SK-N-SH treated with all-trans-retinoic acid at 6 μM for 48 hours (cell line): ENCODE measurements around the gene HTR3A.
A peak's percentile ranks its signal among the peaks of the same experiment; 100 is the strongest.

Experiments used
- ATAC-seq: fragments of 200-7000 bp; cut with Tn5 transposase; 3 replicates; pipeline ENCODE4 v1.9.1; 2020; ENCODE audit warnings: mild to moderate bottlenecking, moderate library complexity
- ARNTL ChIP-seq: fragments of 450-650 bp; formaldehyde crosslinking; IDR thresholded peaks from 2 replicates; pipeline ENCODE4 v1.5.0; 2020; ENCODE audit warnings: low read depth, mild to moderate bottlenecking, moderate library complexity, borderline replicate concordance
- BACH2 ChIP-seq: fragments of 250-450 bp; sonication (Bioruptor Pico); IDR thresholded peaks from 2 replicates; pipeline ENCODE4 v1.9.0; 2021; ENCODE audit warnings: mild to moderate bottlenecking, borderline replicate concordance
- CREB5 ChIP-seq: fragments of 250-450 bp; sonication (Bioruptor Pico); IDR thresholded peaks from 2 replicates; pipeline ENCODE4 v1.5.1; 2020; ENCODE audit warnings: low read depth, mild to moderate bottlenecking, moderate library complexity
- CSDC2 ChIP-seq: fragments of 250-450 bp; sonication (Bioruptor Pico); IDR thresholded peaks from 2 replicates; pipeline ENCODE4 v1.5.0; 2020; ENCODE audit warnings: mild to moderate bottlenecking, moderate library complexity
- CSRNP3 ChIP-seq: fragments of 250-450 bp; sonication (Bioruptor Pico); IDR thresholded peaks from 2 replicates; pipeline ENCODE4 v1.5.1; 2021; ENCODE audit warnings: mild to moderate bottlenecking, moderate library complexity
- ESRRG ChIP-seq: fragments of 250-450 bp; sonication (Bioruptor Pico); IDR thresholded peaks from 2 replicates; pipeline ENCODE4 v1.6.1; 2021; ENCODE audit warnings: mild to moderate bottlenecking
- GLIS3 ChIP-seq: fragments of 250-450 bp; sonication (Bioruptor Pico); IDR thresholded peaks from 2 replicates; pipeline ENCODE4 v1.5.0; 2020; ENCODE audit warnings: mild to moderate bottlenecking, moderate library complexity
- ISL1 ChIP-seq: fragments of 250-450 bp; sonication (Bioruptor Pico); IDR thresholded peaks from 2 replicates; pipeline ENCODE4 v2.1.2; 2022; ENCODE audit warnings: mild to moderate bottlenecking, moderate library complexity
- OSR1 ChIP-seq: fragments of 250-450 bp; sonication (Bioruptor Pico); IDR thresholded peaks from 2 replicates; pipeline ENCODE4 v1.8.0; 2022; ENCODE audit warnings: moderate library complexity, mild to moderate bottlenecking, inconsistent platforms
- PATZ1 ChIP-seq: fragments of 250-450 bp; sonication (Bioruptor Pico); IDR thresholded peaks from 2 replicates; pipeline ENCODE4 v1.8.0; 2020; ENCODE audit warnings: mild to moderate bottlenecking, moderate library complexity, borderline replicate concordance
- PPARA ChIP-seq: fragments of 250-450 bp; sonication (Bioruptor Pico); IDR thresholded peaks from 2 replicates; pipeline ENCODE4 v1.5.0; 2020; ENCODE audit warnings: mild to moderate bottlenecking, borderline replicate concordance
- RARB ChIP-seq: fragments of 250-450 bp; sonication (Bioruptor Pico); IDR thresholded peaks from 2 replicates; pipeline ENCODE4 v1.8.0; 2021; ENCODE audit warnings: mild to moderate bottlenecking, moderate library complexity
- SNAI2 ChIP-seq: fragments of 250-450 bp; sonication (Bioruptor Pico); IDR thresholded peaks from 2 replicates; pipeline ENCODE4 v1.5.0; 2020; ENCODE audit warnings: mild to moderate bottlenecking, moderate library complexity
- TCF4 ChIP-seq: fragments of 250-450 bp; sonication (Bioruptor Pico); IDR thresholded peaks from 2 replicates; pipeline ENCODE4 v1.8.0; 2021; ENCODE audit warnings: mild to moderate bottlenecking, moderate library complexity, borderline replicate concordance
- TOX ChIP-seq: fragments of 250-450 bp; sonication (Bioruptor Pico); IDR thresholded peaks from 2 replicates; pipeline ENCODE4 v1.8.0; 2021; ENCODE audit warnings: mild to moderate bottlenecking, moderate library complexity, borderline replicate concordance
- TSHZ2 ChIP-seq: fragments of 250-450 bp; sonication (Bioruptor Pico); IDR thresholded peaks from 2 replicates; pipeline ENCODE4 v1.5.0; 2020; ENCODE audit warnings: mild to moderate bottlenecking, moderate library complexity
- ZFP3 ChIP-seq: fragments of 250-450 bp; sonication (Bioruptor Pico); IDR thresholded peaks from 2 replicates; pipeline ENCODE4 v1.5.0; 2020; ENCODE audit warnings: mild to moderate bottlenecking, moderate library complexity
- ZFP30 ChIP-seq: fragments of 450-650 bp; formaldehyde crosslinking; IDR thresholded peaks from 2 replicates; pipeline ENCODE4 v1.5.0; 2022; ENCODE audit warnings: mild to moderate bottlenecking, moderate library complexity
- ZNF565 ChIP-seq: fragments of 450-650 bp; formaldehyde crosslinking; conservative IDR thresholded peaks from 2 replicates; pipeline ENCODE4 v1.5.0; 2020; ENCODE audit warnings: low read depth, mild to moderate bottlenecking, moderate library complexity
- ZNF70 ChIP-seq: fragments of 450-650 bp; formaldehyde crosslinking; IDR thresholded peaks from 2 replicates; pipeline ENCODE4 v1.5.0; 2020; ENCODE audit warnings: mild to moderate bottlenecking, moderate library complexity
- ZNF8 ChIP-seq: fragments of 450-650 bp; formaldehyde crosslinking; IDR thresholded peaks from 2 replicates; pipeline ENCODE4 v1.5.0; 2020; ENCODE audit warnings: mild to moderate bottlenecking, moderate library complexity
- TF ChIP-seq, protein P1 (sequence below): fragments of 250-450 bp; sonication (Bioruptor Pico); IDR thresholded peaks from 2 replicates; pipeline ENCODE4 v1.8.0; 2021; ENCODE audit warnings: low read depth, mild to moderate bottlenecking, moderate library complexity, borderline replicate concordance

The HTR3A gene

DNA sequence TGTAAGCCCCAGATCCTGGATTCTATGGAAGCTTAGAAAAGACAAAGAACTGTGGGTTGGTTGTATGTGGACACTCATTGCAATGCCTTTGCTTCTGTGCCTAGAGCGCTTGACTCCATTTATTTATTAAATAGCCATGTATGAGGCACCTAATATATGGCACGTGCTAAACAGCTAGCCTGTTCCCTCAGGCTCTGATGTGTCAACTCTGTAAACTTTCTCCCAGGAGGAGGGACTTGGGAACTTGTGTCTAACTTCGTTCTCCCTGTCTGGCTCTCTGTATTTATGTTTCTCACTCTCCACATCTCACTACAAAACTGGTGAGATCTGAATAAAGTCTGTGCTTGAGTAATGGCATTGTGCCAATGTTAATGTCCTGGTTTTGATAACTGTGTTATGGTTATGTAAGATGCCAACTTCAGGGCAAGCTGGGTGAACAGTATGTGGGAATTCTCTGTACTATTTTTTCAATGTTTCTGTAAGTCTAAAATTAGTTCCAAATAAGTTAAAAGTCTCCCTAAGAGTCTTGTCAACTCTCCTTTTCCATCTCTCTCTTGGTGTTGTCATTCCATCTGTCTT lies 50.5 kb downstream of the HTR3A start:
- ATAC-seq = no peak
- TF ChIP-seq TSHZ2 = no peak
- TF ChIP-seq CREB5 (CRISPR knock-in tag) = no peak
- no peak for TF ChIP-seq OSR1
- no peak for TF ChIP-seq ISL1 (CRISPR knock-in tag)
- TF ChIP-seq ZNF565 (CRISPR knock-in tag) = no peak
- no peak for TF ChIP-seq PATZ1 (CRISPR knock-in tag)
- no peak for TF ChIP-seq RARB (CRISPR knock-in tag)
- TF ChIP-seq ESRRG (CRISPR knock-in tag) = no peak
- TF ChIP-seq CSRNP3 (CRISPR knock-in tag) = no peak
- TF ChIP-seq, protein P1, sequence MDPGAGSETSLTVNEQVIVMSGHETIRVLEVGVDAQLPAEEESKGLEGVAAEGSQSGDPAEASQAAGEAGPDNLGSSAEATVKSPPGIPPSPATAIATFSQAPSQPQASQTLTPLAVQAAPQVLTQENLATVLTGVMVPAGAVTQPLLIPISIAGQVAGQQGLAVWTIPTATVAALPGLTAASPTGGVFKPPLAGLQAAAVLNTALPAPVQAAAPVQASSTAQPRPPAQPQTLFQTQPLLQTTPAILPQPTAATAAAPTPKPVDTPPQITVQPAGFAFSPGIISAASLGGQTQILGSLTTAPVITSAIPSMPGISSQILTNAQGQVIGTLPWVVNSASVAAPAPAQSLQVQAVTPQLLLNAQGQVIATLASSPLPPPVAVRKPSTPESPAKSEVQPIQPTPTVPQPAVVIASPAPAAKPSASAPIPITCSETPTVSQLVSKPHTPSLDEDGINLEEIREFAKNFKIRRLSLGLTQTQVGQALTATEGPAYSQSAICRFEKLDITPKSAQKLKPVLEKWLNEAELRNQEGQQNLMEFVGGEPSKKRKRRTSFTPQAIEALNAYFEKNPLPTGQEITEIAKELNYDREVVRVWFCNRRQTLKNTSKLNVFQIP (CRISPR knock-in tag) = no peak
- TF ChIP-seq TCF4 (CRISPR knock-in tag) = no peak
- TF ChIP-seq GLIS3 (CRISPR knock-in tag) = no peak
- no peak for TF ChIP-seq ZNF70 (CRISPR knock-in tag)
- TF ChIP-seq ZFP3 (CRISPR knock-in tag) = no peak
- no peak for TF ChIP-seq TOX (CRISPR knock-in tag)
- TF ChIP-seq ZFP30 = no peak
- no peak for TF ChIP-seq CSDC2 (CRISPR knock-in tag)
- TF ChIP-seq PPARA (CRISPR knock-in tag) = no peak
- TF ChIP-seq BACH2 (CRISPR knock-in tag) = no peak

GRCh38 chr11:114026355-114026754 lies 51.4 kb downstream of the HTR3A start:
- no peak for TF ChIP-seq ZFP3 (CRISPR knock-in tag)
- peak; percentile 40; the same call in 2 of the 3 replicates for ATAC-seq

- no peak for ATAC-seq
- TF ChIP-seq ZNF565 (CRISPR knock-in tag) = no peak
- TF ChIP-seq PPARA (CRISPR knock-in tag) = no peak
- TF ChIP-seq TSHZ2 = no peak
- TF ChIP-seq CSRNP3 (CRISPR knock-in tag) = no peak
- no peak for TF ChIP-seq ESRRG (CRISPR knock-in tag)
- TF ChIP-seq OSR1 = no peak
- no peak for TF ChIP-seq ARNTL
- no peak for TF ChIP-seq RARB (CRISPR knock-in tag)
- no peak for TF ChIP-seq CSDC2 (CRISPR knock-in tag)
- no peak for TF ChIP-seq SNAI2 (CRISPR knock-in tag)
- TF ChIP-seq ZFP3 (CRISPR knock-in tag) = no peak
- no peak for TF ChIP-seq TCF4 (CRISPR knock-in tag)
- TF ChIP-seq ZNF8 (CRISPR knock-in tag) = no peak
- no peak for TF ChIP-seq ZNF70 (CRISPR knock-in tag)
- TF ChIP-seq GLIS3 (CRISPR knock-in tag) = no peak
Measured at GRCh38 chr11:114027391-114027790, 52.5 kb downstream of the HTR3A start.
